Stimulated activated CD8-positive, alpha-beta memory T cell treated with anti-CD3 and anti-CD28 coated beads, Interleukin-7, amount 100 ng/mL, for 4 hours (primary cell): ENCODE data around the gene IVD.

ENCODE experiments used
- DNase-seq, 2 donors: peaks; one replicate each; pipeline ENCODE4 v3.0.0-alpha.2; 2020; ENCODE audit warnings: low read depth in 2 of 2

The IVD gene

DNA sequence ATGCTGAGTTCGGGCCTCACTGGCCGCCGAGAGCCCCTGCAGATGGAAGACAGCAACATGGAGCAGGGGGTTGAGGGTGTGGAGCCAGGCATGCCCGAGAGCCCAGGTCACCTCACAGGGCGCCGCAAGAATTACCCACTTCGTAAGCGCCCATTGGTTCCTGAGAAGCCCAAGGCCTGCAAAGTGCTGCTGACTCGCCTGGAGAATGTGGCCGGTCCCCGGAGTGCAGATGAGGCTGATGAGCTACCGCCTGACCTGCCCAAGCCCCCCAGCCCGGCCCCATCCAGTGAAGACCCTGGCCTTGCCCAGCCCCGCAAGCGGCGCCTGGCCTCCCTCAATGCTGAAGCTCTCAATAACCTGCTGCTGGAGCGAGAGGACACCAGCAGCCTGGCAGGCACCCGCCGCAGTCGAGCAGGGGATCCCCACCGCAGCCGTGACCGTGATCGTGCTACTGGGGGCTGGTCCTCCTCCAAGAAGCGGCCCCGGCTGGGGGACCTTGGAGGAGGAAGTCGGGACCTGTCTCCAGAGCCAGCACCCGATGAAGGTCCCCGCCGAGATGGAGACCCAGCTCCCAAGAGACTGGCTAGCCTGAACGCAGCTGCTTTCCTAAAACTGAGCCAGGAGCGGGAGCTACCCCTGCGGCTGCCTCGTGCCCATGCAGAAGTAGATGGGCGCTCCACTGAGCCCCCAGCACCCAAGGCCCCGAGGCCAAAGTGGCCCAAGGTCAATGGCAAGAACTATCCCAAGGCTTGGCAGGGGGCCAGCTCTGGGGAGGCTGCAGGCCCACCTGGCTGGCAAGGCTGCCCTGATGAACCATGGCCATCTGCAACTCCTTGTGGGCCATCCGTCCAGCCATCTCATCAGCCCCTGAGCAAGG is 53.1 kb downstream of the IVD start:
- DNase-seq = no peak

DNA sequence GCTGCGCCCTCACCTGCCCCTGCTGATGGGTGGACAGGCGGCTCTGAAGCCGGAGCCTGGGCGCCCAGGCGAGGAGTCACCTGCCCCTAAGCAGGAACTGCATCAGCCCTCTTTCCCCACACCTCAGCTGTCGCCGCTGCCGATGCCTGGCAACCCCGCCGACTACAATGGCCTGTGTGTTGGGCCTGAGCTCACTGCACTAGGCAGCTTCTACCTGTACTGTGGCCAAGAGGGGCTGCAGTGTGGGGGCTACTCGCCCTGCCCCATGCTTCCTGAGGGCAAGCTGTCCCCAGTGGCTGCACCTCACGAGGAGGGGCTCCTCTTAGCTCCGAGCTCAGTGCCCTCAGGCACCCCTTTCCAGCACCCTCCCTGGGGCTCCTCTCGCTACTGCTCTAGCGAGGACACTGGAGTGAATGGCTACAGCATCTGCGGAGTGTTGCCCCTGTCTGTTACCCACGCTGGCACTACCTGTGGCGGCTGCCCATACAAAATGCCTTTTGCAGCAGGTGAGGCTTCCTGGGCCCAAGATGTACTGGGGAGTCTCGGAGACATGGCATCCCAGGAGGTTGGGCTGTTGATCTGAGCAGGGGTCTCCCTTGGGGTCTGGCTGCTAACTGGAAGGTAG is 53.9 kb downstream of the IVD start:
- DNase-seq = no peak

DNA sequence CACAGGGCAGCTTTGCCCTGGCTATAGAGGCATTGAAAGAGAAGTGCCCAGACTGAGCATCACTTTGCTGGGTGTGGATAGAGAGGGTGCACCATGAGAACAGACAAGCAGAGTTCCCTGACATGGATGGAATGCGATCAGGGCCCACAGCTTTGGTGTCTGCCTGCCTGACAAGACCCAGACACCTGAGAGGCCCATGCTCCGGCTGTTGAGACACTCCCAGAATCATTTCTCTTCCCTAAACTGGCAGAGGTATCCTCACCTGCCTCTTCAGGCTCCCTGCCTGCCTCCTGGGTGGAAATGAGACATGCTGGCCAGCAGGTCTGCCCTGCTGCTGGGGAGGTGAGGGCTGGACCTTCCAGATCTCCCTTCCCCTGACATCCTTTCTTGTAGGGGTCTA is 54.8 kb downstream of the IVD start:
- no peak for DNase-seq

DNA sequence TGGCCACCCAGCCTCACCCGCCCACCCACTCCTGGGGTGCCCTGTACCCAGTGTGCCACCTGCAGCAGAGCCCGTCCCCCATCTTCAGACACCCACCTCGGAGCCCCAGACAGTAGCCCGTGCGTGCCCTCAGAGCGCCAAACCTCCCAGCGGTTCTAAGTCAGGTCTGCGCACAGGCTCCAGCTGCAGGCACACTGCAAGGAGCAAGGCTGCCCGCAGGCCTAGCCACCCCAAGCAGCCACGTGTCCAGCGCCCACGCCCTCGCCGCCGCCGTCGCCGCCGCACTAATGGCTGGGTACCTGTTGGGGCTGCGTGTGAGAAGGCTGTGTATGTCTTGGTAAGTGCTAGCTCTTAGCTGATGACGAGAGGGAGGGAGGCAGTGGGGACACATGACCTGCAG is 56.4 kb downstream of the IVD start:
- DNase-seq = no peak

DNA sequence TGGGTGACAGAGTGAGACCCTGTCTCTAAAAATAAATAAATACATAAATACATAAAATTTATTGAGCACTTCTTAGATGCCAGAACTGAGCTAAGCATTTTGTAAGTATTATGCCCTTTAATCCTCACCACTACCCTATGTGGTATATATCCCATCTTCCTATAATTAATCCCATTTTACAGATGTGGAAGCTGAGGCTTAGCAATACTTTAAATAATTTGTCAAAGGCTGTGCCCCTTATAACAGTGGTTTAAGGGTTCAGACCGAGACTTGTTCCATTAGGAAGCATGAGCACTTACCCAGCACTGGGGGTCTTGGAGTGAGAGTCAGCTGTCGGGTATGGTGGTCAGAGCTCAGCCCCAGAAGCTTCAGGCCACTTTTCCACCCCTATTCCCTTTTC is 57.7 kb downstream of the IVD start:
- DNase-seq = no peak

DNA sequence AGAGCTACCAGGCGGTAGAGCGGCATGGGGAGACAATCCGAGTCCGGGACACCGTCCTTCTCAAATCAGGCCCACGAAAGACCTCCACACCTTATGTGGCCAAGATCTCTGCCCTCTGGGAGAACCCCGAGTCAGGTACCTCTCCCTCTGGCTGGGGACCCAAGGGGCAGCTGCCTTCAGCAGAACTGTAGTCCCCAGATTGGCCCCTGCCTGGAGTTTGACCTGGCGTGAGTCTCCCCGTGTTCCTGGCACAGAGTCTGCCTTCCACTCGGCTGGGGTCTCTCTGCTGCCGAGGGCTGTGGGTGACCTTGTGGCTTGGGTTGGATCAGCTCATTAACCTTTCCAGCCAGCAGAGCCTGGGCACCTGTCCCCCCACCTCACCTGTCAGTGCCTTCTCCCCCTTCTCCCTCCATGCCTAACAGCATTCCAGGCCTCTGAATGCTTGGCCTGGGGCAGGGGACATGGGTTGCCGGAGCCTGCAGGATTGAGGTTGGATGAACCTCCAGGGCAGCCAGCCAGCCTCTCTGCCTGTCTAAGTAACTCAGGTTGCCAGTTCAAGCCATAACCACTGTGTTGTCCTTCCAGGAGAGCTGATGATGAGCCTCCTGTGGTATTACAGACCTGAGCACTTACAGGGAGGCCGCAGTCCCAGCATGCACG is 58.4 kb downstream of the IVD start:
- no peak for DNase-seq

DNA sequence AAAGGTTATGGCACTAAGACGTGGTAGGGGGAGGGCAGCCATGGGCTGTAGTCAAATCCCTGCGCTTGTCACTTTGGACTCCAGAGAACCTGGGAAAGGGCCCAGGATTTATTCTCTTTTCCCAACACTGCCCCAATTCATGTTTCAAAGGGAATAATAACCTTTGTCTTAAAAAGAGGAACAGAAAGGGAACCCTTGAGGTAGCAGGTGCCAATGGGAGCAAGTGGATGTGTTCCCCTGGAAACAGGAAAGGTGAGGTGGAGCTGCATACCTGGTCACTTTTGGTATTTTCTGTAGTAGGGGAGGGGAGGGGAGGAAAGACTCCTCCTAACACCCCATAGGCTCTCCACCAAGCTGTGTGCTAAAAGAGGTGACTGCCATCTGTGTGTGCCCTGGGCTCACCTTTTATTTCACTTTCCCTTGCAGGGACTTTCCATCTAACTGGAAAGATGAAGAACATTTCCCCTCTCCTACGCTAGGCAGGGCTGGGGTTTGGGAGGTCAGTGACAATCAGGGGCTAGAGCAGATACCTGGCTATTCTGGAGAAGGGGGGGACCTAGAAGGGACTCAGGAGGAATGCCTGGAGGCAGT is 59.1 kb downstream of the IVD start:
- DNase-seq = no peak

DNA sequence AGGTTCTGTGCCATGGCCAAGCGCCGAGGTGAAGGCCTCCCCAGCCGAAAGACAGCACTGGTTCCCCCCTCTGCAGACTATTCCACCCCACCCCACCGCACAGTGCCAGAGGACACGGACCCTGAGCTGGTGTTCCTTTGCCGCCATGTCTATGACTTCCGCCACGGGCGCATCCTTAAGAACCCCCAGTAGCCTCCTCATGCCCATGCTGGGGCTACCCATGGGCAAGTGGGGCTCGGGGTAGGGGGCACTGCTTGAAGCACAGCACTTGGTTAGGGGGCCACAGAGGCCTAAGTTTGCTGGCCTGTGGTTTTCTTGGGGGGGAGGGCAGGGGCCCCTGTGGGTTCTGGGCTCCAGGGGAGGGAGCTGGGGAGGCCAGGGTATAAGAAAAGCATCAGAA is 60.3 kb downstream of the IVD start:
- DNase-seq = no peak

DNA sequence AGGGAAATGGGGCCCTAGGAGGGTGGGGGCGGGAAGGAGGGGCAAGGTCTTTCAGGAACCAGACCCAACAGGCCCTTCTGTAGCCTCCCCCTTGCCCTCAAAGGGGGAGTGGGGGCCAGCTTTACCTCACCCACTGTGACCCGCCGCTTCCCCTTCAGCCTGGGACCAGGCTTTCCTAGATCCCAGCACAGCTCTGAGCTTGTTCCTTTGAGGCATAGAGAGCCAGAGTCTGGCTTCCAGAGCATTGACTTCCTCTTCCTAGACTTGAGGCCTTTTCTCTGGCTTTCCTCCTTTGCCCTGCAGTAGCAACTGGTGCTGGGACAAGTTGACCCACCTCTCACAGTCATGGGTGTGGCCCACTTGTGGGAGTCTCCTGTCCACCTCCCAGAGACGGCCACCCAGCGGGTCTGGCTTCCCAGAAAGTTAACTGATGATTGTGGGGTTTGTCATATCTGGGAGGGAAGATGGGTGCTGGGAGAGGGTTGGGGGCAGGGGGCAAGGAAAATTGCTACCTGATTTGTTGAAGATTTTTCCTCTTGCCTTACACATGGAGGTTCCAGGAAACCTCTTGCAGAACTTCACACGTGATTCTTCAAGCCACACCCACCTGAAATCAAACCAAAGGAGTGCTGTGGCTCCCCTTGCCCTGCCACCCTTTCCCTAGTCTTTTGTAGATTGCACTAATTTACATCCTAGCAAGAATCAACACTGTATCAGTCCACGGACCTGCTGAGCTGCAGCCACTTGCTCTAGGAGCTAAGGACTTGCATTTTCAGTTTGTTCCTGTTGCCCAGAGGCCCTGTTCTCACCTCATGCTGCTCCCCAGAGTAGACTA is 61.0 kb downstream of the IVD start:
- DNase-seq = no peak

DNA sequence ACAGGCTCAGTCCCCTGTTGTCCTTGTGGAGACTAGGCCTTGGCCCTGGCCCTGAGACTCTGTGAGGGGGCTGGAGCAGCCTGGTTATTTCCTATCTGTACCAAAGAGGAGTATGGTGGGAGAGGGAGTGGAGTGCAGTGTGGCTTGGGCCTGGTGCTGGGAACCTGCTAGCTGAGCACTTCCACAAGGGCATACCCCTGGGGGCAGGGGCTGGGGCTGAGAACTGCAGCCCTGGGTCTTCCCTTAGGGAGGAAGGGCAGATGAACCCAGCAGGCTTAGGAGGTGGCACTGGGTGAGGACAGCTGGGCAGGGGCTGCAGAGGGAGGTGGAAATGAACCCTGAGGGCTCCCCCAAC is 61.6 kb downstream of the IVD start:
- no peak for DNase-seq

DNA sequence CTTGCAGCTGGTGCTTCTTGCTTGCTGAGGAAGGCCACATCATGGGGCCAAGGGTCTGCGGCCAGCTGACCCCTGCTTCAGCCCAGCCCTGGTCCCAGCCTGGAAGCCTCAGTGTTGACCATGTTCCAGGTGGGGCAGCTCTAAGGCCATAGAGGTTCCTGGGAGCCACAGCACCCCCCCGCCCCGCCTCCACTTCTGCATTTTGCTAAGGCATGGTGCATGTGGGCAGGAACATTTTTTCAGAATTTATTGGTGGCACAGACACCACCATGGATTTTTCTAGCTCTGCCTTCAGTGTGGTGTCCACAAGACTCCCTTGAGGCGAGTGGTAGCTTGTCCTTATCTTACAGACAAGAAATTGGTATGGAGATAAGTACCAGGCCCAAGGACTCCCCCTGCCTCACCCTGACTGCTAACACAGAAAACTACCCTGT is 63.3 kb downstream of the IVD start:
- no peak for DNase-seq

DNA sequence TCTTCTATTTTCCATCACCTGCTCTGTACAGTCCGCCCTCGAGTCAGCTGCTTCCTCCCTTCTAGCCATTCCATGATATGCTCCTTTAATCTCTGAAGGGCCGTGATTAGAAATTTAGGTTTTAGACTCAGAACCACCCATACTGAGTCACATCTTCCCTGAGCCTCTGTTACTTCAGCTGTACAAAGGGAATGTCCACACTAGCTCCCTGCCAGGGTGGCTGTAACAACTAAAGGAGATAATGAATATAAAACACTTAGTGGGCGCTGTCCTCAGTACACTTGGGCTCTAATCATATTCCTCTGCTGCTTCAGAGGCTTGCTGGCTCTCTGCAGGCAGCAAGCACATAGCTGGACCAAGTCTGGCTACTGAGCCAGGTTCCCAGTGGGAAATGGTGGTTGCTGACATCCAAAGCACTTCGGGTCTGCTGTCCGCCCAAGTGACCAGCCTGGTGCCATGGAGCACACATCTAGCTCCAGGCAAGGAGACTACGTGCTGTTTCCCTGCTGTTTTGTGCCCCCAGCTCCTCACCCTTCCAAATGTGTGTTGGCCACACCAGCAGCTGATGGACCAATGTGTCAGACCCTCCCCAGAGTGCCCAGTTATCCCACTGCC is 64.3 kb downstream of the IVD start:
- no peak for DNase-seq

DNA sequence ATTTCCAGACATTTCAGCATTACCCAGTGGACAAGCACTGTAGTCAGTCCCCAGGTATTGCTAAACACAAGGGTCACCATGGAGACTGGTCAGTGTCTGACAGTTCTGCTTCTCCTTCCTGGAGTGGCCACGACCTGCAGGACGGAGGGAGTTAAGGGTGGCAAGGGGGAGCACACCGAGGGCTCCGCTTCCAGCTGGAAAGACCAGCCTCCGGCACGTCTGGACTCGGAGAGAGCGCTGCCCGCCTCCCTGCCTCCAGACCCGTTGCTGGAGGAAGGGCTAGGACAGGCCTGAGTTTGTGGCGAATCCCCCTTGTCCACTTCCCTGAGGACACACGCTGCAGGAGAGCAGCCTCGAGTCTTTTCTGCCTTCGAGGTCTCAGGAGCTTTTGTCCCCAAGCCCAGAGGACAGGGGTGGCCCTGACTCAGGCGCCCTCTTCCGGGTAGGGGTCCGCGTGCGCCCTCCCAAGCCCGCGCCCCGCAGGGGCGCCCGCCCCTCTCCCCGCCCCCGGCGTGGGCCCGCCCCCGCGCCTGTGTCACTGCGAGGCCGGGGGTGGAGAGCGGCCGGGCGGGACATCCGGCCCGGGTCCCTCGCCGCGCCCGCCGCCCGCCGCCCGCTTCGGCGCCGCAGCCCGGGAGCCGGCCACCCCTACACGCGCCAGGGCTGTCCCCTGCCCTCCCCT is 65.0 kb downstream of the IVD start, which contains the start of gene CHST14:
CHST14 (plus strand) TSS at position 562 of the 682 bp plus-strand sequence. CDS start 230 bp downstream, outside the sequence.
- DNase-seq = peak in 1 of 2 donors; percentile 66
